ENCODE data around the gene BMPR1B. TPM values are rescaled to one million over a fixed set of nuclear protein-coding genes. Genes with fewer than 3 reads are reported as not detected.

BMPR1B gene
- total and polyA plus RNA-seq, 2 of the 4 experiments (the other 2 are of a cell fraction) = 0.24 to 0.90 TPM

- no peak overlapping the region for H3K4ac ChIP-seq (ENCODE audit: low read depth, low read length)
- H3K18ac ChIP-seq (ENCODE audit: low read depth, low read length) = no peak overlapping the region
- dilution Hi-C loops (cut with HindIII; ENCODE audit: low sequenced_read_pairs, unreplicated experiment) (no loop called here), intact Hi-C loops (cut with micrococcal nuclease) (no loop called here), in situ Hi-C loops (cut with MboI; ENCODE audit: low sequenced_read_pairs) (no loop called here)
- no peaks in the 10 kb centered on the region for H3K36me3 ChIP-seq (ENCODE audit: control insufficient read depth, insufficient read depth, low read length)
- no peaks in the 10 kb centered on the region for H4K20me1 ChIP-seq (ENCODE audit: insufficient read depth, low read length)
- H3K4me1 ChIP-seq (ENCODE audit: control insufficient read depth, insufficient read depth, low read length) = no peaks in the 10 kb centered on the region
- no peak overlapping the region for H4K91ac ChIP-seq (ENCODE audit: insufficient read depth, low read depth, low read length)
- no peak overlapping the region for H3K4me2 ChIP-seq (ENCODE audit: low read depth, low read length)
- CTCF ChIA-PET = no interaction called here
- H2AFZ ChIP-seq (replicated peaks; ENCODE audit: low read length, poor library complexity) = no peak overlapping the region
- no peaks in the 10 kb centered on the region for H3K79me1 ChIP-seq (ENCODE audit: low read depth in 1 of 2, low read length in 2 of 2)
- no peak overlapping the region for H3K27ac ChIP-seq (ENCODE audit: insufficient read depth, low read length)
- no peak overlapping the region for H3K9ac ChIP-seq (ENCODE audit: low read depth, low read length)
- WGBS, 2 experiments (ENCODE audit: extremely low coverage in 2 of 2, insufficient read length in 1 of 2) = 75% methylated on average over 3 of the region's 10 CpGs; no CpG with 5 or more reads in 1 of the 2 experiments
- no peak for TF ChIP-seq USF2 (IDR thresholded peaks at IDR 0.05; ENCODE audit: low read depth, low read length)
- TF ChIP-seq NFE2L2 (IDR thresholded peaks at IDR 0.05; ENCODE audit: low read depth, low read length) = no peak
- TF ChIP-seq MAFK (IDR thresholded peaks at IDR 0.05; ENCODE audit: low read depth, low read length) = no peak
- ATAC-seq (ENCODE audit: low read depth) (no peak), DNase-seq (no peak)
- no peak overlapping the region for H3K4me3 ChIP-seq (ENCODE audit: insufficient read depth, low read depth, low read length)
- no peaks in the 10 kb centered on the region for H3K27me3 ChIP-seq (ENCODE audit: control insufficient read depth, insufficient read depth, low read length)
- H3K9me3 ChIP-seq (ENCODE audit: control insufficient read depth, insufficient read depth, low read length) = no peaks in the 10 kb centered on the region
- no peak overlapping the region for H2BK20ac ChIP-seq (ENCODE audit: low read depth, low read length)
- H4K5ac ChIP-seq (ENCODE audit: low read depth, low read length) = no peak overlapping the region
- no peak overlapping the region for H3K56ac ChIP-seq (ENCODE audit: extremely low read depth, insufficient read depth, low read length)
- no TSS peak for BruUV-seq (replicated peaks)
- POLR2A ChIA-PET (ENCODE audit: unreplicated experiment) = no interaction called here
- no peak overlapping the region for H3K14ac ChIP-seq (replicated peaks; ENCODE audit: low read depth, low read length)
- H2AK9ac ChIP-seq (replicated peaks; ENCODE audit: low read depth, low read length, poor library complexity) = peak overlapping the region; percentile 25
- no peak overlapping the region for H3K23ac ChIP-seq (ENCODE audit: low read depth, low read length)
- H2BK15ac ChIP-seq (ENCODE audit: low read depth, low read length) = no peak overlapping the region
- H4K8ac ChIP-seq (ENCODE audit: low read depth in 2 of 2, low read length in 2 of 2) = no peak overlapping the region
- H2BK5ac ChIP-seq (ENCODE audit: low read depth, low read length, poor library complexity, severe bottlenecking) = no peak overlapping the region
- no peak overlapping the region for H2AK5ac ChIP-seq (ENCODE audit: low read depth, low read length)
- no peak overlapping the region for H2BK120ac ChIP-seq (ENCODE audit: low read depth, low read length)
- no peaks in the 10 kb centered on the region; the same call in 1 of the 2 replicates for H3K9me1 ChIP-seq (ENCODE audit: insufficient read depth, low read length)
These were observed 422.9 kb downstream of the BMPR1B start for GRCh38 chr4:95180531-95181242.

Data from IMR-90 (cell line).